GM21825 (cell line): ENCODE measurements around the gene SMG7.

Source experiments
- ATAC-seq: cut with Tn5 transposase; IDR thresholded peaks from one replicate; pipeline ENCODE4 v1.9.1; 2021; ENCODE audit warnings: mild to moderate bottlenecking, moderate library complexity; ENCODE audit not compliant: unreplicated experiment

SMG7 gene

DNA sequence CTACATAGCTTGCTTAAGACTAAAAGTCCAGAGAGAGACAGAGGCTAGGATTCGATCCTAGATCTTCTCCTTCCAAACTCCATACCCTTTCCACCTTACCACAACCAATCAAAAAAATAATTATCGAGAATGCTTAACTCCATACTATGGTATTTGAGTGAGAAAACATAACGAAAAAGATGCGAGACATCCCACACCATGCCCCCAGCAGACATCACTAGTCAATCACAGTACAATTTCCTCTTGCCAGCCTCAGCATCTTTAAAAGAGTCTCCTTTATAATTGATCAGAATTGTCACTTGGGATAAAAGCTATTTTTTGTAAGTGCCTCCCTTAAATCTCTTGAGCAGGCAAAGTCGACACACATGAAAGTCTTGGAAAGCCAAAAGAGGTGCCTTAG is 117.1 kb downstream of the SMG7 start:
- no peak for ATAC-seq

GRCh38 chr1:183589874-183590243 is 117.6 kb downstream of the SMG7 start:
- ATAC-seq, result no peak

- peak; percentile 79 for ATAC-seq
Measured at GRCh38 chr1:183590244-183591191, 118.2 kb downstream of the SMG7 start, which contains the start of gene NCF2. NCF2 (minus strand) TSS chr1:183590459; CDS start chr1:183590329, 130 bp downstream.

DNA sequence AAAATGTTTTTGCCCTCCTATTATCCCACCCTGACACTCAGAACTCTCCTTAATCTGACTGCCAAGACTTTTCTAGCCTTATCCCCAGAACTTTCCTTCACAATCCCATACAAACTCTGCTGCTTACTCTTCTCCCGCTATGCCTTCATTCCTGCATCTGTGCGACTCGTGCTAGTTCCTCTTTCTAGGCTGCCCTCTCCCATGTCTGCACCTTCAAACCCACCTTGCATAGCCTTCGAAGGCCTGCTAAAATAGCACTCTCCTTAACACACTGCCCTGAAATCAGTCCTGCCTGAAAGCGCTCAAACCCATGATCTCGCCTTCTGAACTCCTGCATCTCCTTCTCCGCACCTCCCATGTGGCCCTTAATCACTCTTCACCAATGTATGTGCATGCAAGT is 120.4 kb downstream of the SMG7 start:
- ATAC-seq, result no peak

GRCh38 chr1:183593356-183593755 is 121.1 kb downstream of the SMG7 start:
- ATAC-seq, result peak; percentile 45

GRCh38 chr1:183595537-183595936 is 123.2 kb downstream of the SMG7 start:
- ATAC-seq, result no peak

DNA sequence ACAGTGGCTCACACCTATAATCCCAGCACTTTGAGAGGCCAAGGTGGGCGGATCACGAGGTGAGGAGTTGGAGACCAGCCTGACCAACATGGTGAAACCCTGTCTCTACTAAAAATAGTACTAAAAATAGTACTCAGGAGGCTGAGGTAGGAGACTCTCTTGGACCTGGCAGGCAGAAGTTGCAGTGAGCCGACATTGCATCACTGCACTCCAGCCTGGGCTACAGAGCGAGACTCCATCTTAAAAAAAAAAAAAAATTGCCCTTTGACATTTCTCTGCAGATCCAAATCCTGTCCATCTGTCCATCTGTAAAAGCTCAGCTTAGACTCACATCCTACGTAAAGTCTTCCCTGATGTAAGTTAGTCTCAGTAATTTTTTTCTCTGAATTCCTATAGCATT is 124.2 kb downstream of the SMG7 start:
- no peak for ATAC-seq

- no peak for ATAC-seq
Measured at GRCh38 chr1:183597656-183598347, 125.5 kb downstream of the SMG7 start.

GRCh38 chr1:183598386-183598785 is 126.1 kb downstream of the SMG7 start:
- peak; percentile 58 for ATAC-seq

GRCh38 chr1:183600136-183600535 is 127.8 kb downstream of the SMG7 start:
- no peak for ATAC-seq

DNA sequence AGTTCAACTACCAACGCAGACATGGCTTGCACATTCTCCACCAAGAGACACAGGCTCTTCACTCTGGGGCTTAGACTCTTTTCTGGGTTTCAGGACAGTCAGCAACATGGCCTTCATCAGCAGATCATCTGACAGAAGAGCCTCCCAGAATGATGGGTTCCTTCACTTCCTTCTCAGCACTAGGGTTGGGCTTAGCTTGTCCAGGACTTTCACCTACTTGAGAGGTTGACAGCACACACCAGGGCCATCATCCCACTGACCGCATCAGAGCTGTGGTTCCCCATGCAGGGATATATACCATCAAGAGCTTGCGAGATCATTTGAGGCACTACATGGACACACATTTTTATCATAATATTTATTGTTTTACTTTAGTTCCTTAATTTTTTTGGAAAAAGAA is 128.3 kb downstream of the SMG7 start:
- no peak for ATAC-seq

GRCh38 chr1:183602510-183602909 is 130.2 kb downstream of the SMG7 start:
- ATAC-seq, result no peak
